CD14-positive monocyte (primary cell): Measurements from ENCODE around the gene NR6A1. TPM values are rescaled to one million over a fixed set of nuclear protein-coding genes. Genes with fewer than 3 reads are reported as not detected.

Experiments used
- DNase-seq, 3 donors: peaks; one replicate each; pipeline ENCODE4 v3.0.0-alpha.2; 2011 to 2022
- H2AFZ ChIP-seq: 2 replicates; pipeline ENCODE4 v1.6.0; 2012; ENCODE audit warnings: mild to moderate bottlenecking, low read depth, low read length, inconsistent platforms; ENCODE audit not compliant: insufficient read depth, poor library complexity, severe bottlenecking
- H3K27ac ChIP-seq, 2 donors: 1 replicate in 1 of 2; 2 replicates in 1 of 2; pipeline ENCODE4 v1.5.1; 2012 to 2013; ENCODE audit warnings: low read length in 2 of 2, control low read depth in 1 of 2, inconsistent platforms in 1 of 2, low read depth in 1 of 2, mild to moderate bottlenecking in 1 of 2
- H3K27me3 ChIP-seq, 2 donors: one replicate each; pipeline versions ENCODE4 v1.6.0 to v1.6.1; 2011 to 2013; ENCODE audit warnings: low read length in 2 of 2; ENCODE audit not compliant: control insufficient read depth in 2 of 2, insufficient read depth in 2 of 2
- H3K36me3 ChIP-seq, 2 donors: replicated peaks in 1 of 2; 1 replicate in 1 of 2; 2 replicates in 1 of 2; pipeline versions ENCODE4 v1.5.1 to v1.6.1; 2012 to 2013; ENCODE audit warnings: low read length in 2 of 2, control low read depth in 1 of 2, inconsistent platforms in 1 of 2, mild to moderate bottlenecking in 1 of 2; ENCODE audit not compliant: insufficient read depth in 2 of 2, control insufficient read depth in 1 of 2
- H3K4me1 ChIP-seq, 2 donors: 1 replicate in 1 of 2; 2 replicates in 1 of 2; pipeline versions ENCODE4 v1.5.1 to v1.6.1; 2012 to 2013; ENCODE audit warnings: low read length in 2 of 2, control low read depth in 1 of 2, inconsistent platforms in 1 of 2, mild to moderate bottlenecking in 1 of 2, moderate library complexity in 1 of 2; ENCODE audit not compliant: insufficient read depth in 2 of 2, control insufficient read depth in 1 of 2
- H3K4me2 ChIP-seq: replicated peaks from 2 replicates; pipeline ENCODE3; 2012; ENCODE audit warnings: low read length, moderate library complexity, mild to moderate bottlenecking; ENCODE audit not compliant: poor library complexity, severe bottlenecking; ENCODE audit errors: extremely low read depth
- H3K4me3 ChIP-seq, 3 experiments: fragments of 200-600 bp in 1 of 3; sonication (generic) in 1 of 3; replicated peaks in 1 of 3; 1 replicate in 2 of 3; 2 replicates in 1 of 3; pipeline ENCODE4 v1.5.1; 2011 to 2013; ENCODE audit warnings: low read length in 3 of 3, mild to moderate bottlenecking in 3 of 3, control low read depth in 2 of 3, low read depth in 2 of 3, inconsistent platforms in 1 of 3, moderate library complexity in 1 of 3
- H3K79me2 ChIP-seq: 2 replicates; pipeline ENCODE4 v1.6.0; 2012; ENCODE audit warnings: mild to moderate bottlenecking, control low read depth, inconsistent platforms, low read length, moderate library complexity; ENCODE audit not compliant: insufficient read depth
- H3K9ac ChIP-seq: 2 replicates; pipeline ENCODE4 v1.6.0; 2017; ENCODE audit warnings: low read length, mild to moderate bottlenecking; ENCODE audit not compliant: insufficient read depth, poor library complexity, severe bottlenecking
- H3K9me3 ChIP-seq, 2 donors: replicated peaks in 1 of 2; 1 replicate in 1 of 2; 2 replicates in 1 of 2; pipeline versions ENCODE4 v1.5.1 to v1.6.1; 2012 to 2013; ENCODE audit warnings: low read length in 2 of 2, control low read depth in 1 of 2; ENCODE audit not compliant: control insufficient read depth in 1 of 2, insufficient read depth in 1 of 2
- H4K20me1 ChIP-seq: 2 replicates; pipeline ENCODE4 v1.6.0; 2012; ENCODE audit warnings: mild to moderate bottlenecking, low read length, control low read depth, moderate library complexity; ENCODE audit not compliant: insufficient read depth
- H3K27ac Mint-ChIP-seq, 7 donors: one replicate each; pipeline ENCODE4 v1.8.0; 2020; ENCODE audit warnings: mild to moderate bottlenecking in 7 of 7, mixed read lengths in 7 of 7, moderate library complexity in 6 of 7, inconsistent platforms in 2 of 7
- H3K27me3 Mint-ChIP-seq, 3 donors: one replicate each; pipeline ENCODE4 v1.8.0; 2021 to 2022; ENCODE audit warnings: low read depth in 3 of 3, mild to moderate bottlenecking in 3 of 3, mixed read lengths in 3 of 3, moderate library complexity in 3 of 3, inconsistent platforms in 1 of 3
- H3K36me3 Mint-ChIP-seq, 2 donors: one replicate each; pipeline ENCODE4 v1.8.0; 2020; ENCODE audit warnings: mixed read lengths in 2 of 2, inconsistent platforms in 1 of 2, mild to moderate bottlenecking in 1 of 2
- H3K4me1 Mint-ChIP-seq: one replicate; pipeline ENCODE4 v1.8.0; 2020; ENCODE audit warnings: mild to moderate bottlenecking, mixed read lengths
- H3K4me3 Mint-ChIP-seq, 2 donors: one replicate each; pipeline ENCODE4 v1.8.0; 2020; ENCODE audit warnings: mild to moderate bottlenecking in 2 of 2, mixed read lengths in 2 of 2, moderate library complexity in 1 of 2
- H3K9me3 Mint-ChIP-seq, 7 donors: one replicate each; pipeline ENCODE4 v1.8.0; 2020 to 2022; ENCODE audit warnings: mixed read lengths in 7 of 7, mild to moderate bottlenecking in 6 of 7, moderate library complexity in 6 of 7, inconsistent platforms in 2 of 7
- CTCF ChIP-seq: fragments of 200-600 bp; IDR thresholded peaks from one replicate; pipeline ENCODE4 v1.8.0; 2022; ENCODE audit warnings: antibody characterized with exemption, mild to moderate bottlenecking
- WGBS: methylation state at CpG from one replicate; pipeline ENCODE4 v1.1.5; 2013; ENCODE audit warnings: missing lambda C conversion rate; ENCODE audit not compliant: insufficient coverage; 5-methylcytosine and 5-hydroxymethylcytosine counted together
- intact Hi-C, 2 donors: fragments of 100-400 bp; cut with micrococcal nuclease; formaldehyde crosslinking; loops; one replicate each; pipeline versions ENCODE4 v1.15.0 to v1.15.1; 2023
- polyA plus RNA-seq, 3 donors: library from polyadenylated mRNA; depleted of rRNA in 1 of 3; unstranded in 2 of 3; stranded (reverse) in 1 of 3; fragments of 300-500 nt in 2 of 3; fragments of >200 nt in 1 of 3; fragmentation: Illumina TruSeq in 2 of 3; gene quantifications; 1 replicate in 2 of 3; 2 replicates in 1 of 3; pipeline ENCODE4 v1.2.3, GENCODE V29; 2012 to 2021

The NR6A1 gene
- polyA plus RNA-seq, 3 donors = 0.15 to 2.9 (median 0.28) TPM

DNA sequence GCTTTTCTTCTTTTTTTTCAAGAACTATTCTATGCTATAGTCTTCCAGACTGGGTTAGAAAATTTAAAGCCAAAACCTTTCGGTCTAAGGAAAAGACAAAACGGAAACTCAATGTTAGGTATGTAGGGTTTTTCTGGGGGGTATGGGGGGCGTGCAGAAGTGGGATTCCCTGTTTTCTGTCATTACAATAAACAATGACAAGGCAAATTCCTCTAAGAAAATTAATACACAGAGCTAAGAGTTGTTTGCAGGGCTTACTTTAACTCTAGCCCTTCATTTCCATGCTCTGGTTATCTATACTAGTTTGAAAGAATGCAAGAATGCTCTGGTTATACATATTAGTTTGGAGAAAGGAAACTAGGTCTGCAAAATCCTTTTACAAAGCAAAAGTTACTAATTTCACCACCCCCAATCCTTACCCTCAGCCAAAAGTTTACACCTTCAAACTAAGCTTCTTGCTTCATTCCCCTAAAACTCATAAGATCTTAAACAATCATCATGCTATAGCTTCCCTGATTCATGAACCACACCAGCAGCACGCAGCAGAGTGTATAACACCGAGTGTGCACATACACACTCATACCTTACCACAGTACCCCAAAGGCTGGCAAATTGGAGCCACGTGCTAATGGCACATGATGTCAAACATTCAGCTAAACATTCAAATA lies 174.8 kb downstream of the NR6A1 start:
- Histone ChIP-seq H3K9ac (no peak overlapping the region), H3K9me3 (no peaks in the 10 kb centered on the region), H3K36me3 (no peaks in the 10 kb centered on the region), H3K27ac (no peak overlapping the region), H4K20me1 (no peaks in the 10 kb centered on the region), H3K4me3 (no peak overlapping the region), H3K27me3 (no peaks in the 10 kb centered on the region), H3K79me2 (no peaks in the 10 kb centered on the region), H3K4me2 (no peak overlapping the region), H2AFZ (no peak overlapping the region), H3K4me1 (peaks cover 8% of the 10 kb centered on the region in 2 donors)
- Mint-ChIP-seq H3K27ac (no peak overlapping the region), H3K36me3 (no peaks in the 10 kb centered on the region), H3K9me3 (no peaks in the 10 kb centered on the region), H3K27me3 (no peaks in the 10 kb centered on the region), H3K4me3 (no peak overlapping the region), H3K4me1 (peaks cover 17% of the 10 kb centered on the region)
- no peak for DNase-seq
- no peak for TF ChIP-seq CTCF
- intact Hi-C loops = no loop called here
- WGBS = 100% methylated on average over 2 of the region's 6 CpGs

DNA sequence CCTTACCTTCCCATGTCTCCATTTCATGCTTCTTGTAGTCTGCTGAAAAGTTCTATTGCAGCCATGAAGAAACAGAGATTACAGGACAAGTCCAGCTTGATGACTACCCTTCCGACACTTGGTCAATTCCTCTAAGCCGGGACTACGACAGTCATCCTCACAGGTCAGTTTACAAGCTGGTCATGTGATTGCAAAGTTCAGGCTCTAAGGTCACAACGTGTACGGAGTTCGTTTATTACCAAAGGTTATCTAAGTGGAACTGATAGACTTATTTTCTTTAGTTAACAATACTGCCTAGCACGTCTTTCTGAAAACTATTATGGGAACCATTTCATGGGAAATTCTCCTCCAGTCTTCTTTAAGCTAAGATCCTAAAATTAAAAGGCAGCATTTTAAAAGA lies 175.4 kb downstream of the NR6A1 start:
- Mint-ChIP-seq H3K27ac (no peak overlapping the region), H3K36me3 (no peaks in the 10 kb centered on the region), H3K4me1 (peaks cover 17% of the 10 kb centered on the region), H3K27me3 (no peaks in the 10 kb centered on the region), H3K4me3 (no peak overlapping the region), H3K9me3 (no peaks in the 10 kb centered on the region)
- no peak for DNase-seq
- intact Hi-C loops = no loop called here
- no peak overlapping the region for H3K9ac ChIP-seq
- no peaks in the 10 kb centered on the region for H3K27me3 ChIP-seq
- no peaks in the 10 kb centered on the region for H3K9me3 ChIP-seq
- H3K36me3 ChIP-seq = no peaks in the 10 kb centered on the region
- no peak for TF ChIP-seq CTCF
- no peak overlapping the region for H2AFZ ChIP-seq
- no peaks in the 10 kb centered on the region for H4K20me1 ChIP-seq
- peaks cover 8% of the 10 kb centered on the region in 2 donors for H3K4me1 ChIP-seq
- no peak overlapping the region for H3K4me2 ChIP-seq
- no peak overlapping the region for H3K4me3 ChIP-seq
- H3K79me2 ChIP-seq = no peaks in the 10 kb centered on the region
- WGBS = 100% methylated on average over 2 of the region's 7 CpGs
- no peak overlapping the region for H3K27ac ChIP-seq
